Body of pancreas (tissue), 4 donors: Measurements from ENCODE around the gene RHD.
"Not testable (repeated sequence)": the region's sequence is repeated elsewhere in the genome, so short reads cannot be mapped to it uniquely, and the experiment has no call there.

ENCODE experiments used
- CTCF ChIP-seq, 7 experiments: fragments of 450-650 bp in 4 of 7; fragments of 200-600 bp in 3 of 7; sonication (generic) in 3 of 7; IDR thresholded peaks; one replicate each; pipeline ENCODE4 v1.5.1; 2016 to 2019; ENCODE audit warnings: antibody characterized with exemption in 7 of 7
- POLR2A ChIP-seq, 3 donors: fragments of 450-650 bp; IDR thresholded peaks; one replicate each; pipeline ENCODE4 v1.6.1; 2016; ENCODE audit warnings: antibody characterized with exemption in 3 of 3, mild to moderate bottlenecking in 2 of 3

- TF ChIP-seq CTCF, POLR2A (IDR thresholded peaks at IDR 0.05): not testable (repeated sequence)
These were observed 6.5 kb downstream of the RHD start for GRCh38 chr1:25278790-25279189.
